Activated CD8-positive, alpha-beta memory T cell treated with anti-CD3 and anti-CD28 coated beads, Interleukin-2, amount 50 U/mL, for 48 hours (primary cell): Measurements from ENCODE around the gene MICA.

ENCODE experiments used
- DNase-seq: peaks from one replicate; pipeline ENCODE4 v3.0.0-alpha.2; 2020

The MICA gene

DNA sequence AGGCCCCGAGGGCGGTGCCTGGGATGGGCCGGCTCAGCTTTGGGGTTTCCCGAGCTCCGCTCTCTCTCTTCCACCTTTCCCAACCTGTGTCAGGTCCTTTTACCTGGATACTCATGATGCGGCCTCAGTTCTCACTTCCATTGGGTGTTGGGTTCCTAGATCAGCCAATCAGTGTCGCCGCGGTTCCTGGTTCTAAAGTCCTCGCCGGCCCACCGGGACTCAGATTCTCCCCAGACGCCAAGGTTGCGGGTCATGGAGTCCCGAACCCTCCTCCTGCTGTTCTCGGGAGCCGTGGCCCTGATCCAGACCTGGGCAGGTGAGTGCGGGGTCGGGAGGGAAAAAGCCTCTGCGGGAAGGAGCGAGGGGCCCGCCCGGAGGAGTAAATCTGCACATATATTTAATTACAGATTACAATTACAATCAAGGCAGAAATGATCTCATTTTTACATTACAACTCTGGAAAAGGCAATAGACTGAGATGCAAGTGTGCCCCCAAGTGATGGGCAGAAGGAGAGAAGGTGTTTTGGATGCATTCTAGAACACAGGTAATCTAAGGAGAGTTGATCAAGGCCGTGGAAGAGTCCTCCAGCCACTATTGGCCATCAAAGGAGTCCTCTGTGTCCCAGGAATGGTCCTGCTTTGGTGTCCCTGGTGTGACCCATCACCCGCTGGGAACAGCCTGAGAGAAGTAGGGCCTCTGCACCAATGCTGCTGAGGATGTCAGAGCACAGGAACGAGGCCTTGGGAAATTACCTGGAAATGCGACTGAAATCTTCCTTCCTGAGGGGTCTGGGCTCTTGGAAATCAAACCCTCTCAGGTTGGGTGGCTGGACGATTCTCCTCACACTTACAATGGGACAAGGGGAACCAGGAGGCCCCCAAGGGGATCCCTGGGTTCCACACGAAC lies 59.8 kb downstream of the MICA start:
- peak; percentile 93 for DNase-seq

DNA sequence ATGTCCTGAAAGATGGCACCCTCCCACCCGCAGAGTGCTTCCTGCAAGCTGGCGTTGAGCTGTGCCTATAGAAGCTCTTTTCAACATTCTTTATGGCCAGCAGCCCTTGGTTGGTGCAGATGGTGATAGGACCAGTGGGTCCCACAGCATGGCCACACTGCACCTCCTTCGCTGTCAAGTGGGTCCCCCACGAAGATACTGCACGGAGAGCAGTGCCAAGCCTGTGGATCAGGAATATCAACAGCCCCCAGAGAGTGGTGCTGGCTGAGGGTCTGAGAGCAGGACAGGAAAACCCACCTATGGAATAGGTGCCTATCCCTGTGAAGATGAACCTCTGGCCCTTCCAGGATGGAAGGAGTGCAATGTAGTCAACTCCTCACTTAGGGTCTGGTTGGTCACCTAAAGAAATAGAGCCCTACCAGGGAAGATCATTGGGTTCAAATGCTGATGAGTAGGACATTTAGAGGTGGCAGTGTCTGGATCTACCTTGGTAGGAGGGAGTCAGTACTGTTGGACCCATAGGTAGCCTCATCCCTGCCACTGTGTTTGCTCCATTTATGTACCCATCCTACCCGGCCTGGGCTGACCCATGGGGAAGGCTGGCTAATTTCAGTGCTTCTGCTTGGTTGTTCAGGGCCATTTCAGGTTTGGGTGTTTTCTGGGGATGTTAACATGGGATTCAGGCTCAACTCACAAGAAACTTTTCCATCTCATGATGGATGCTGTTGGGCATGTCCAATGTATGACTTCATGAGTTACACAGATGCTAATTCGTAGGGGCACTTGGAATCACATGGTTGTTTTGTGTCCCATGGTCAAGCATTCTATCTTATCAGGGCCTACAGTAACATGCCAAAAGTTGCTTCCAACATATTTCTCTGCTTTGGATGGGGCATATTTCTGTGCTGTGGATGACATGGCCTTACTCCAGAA lies 61.1 kb downstream of the MICA start:
- DNase-seq = no peak
